Activated naive CD8-positive, alpha-beta T cell (primary cell): ENCODE results near the gene OR51E1.

Experiments used
- H3K27ac Mint-ChIP-seq: one replicate; pipeline ENCODE4 v1.8.0; 2021; ENCODE audit warnings: mixed read lengths
- H3K27me3 Mint-ChIP-seq: one replicate; pipeline ENCODE4 v1.8.0; 2021; ENCODE audit warnings: mixed read lengths
- H3K36me3 Mint-ChIP-seq: one replicate; pipeline ENCODE4 v1.8.0; 2021; ENCODE audit warnings: mixed read lengths
- H3K4me1 Mint-ChIP-seq: one replicate; pipeline ENCODE4 v1.8.0; 2021; ENCODE audit warnings: low read depth, mixed read lengths
- H3K4me3 Mint-ChIP-seq: one replicate; pipeline ENCODE4 v1.8.0; 2021; ENCODE audit warnings: mild to moderate bottlenecking, mixed read lengths
- H3K9me3 Mint-ChIP-seq: one replicate; pipeline ENCODE4 v1.8.0; 2021; ENCODE audit warnings: low read depth, mixed read lengths

The OR51E1 gene

DNA sequence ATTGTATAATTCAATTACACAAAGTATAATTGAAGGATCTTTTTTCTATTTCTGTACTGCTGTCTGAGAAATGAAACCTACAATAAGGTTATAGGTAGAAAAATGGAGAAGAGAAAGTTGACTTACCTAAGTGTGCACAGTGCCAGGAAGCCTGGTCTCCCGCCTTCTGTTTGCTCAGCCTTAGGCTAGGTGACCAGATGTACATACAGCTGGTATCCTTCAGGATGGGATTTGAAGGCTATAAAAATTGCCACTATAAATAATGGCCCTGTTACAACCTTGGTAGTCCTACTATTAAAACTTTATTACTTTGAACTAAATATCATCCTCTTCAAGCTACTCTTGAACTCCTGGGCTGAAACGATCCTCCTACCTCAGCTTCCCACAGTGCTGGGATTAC is 34.2 kb downstream of the OR51E1 start:
- Mint-ChIP-seq H3K4me1 (no peaks in the 10 kb centered on the region), H3K27me3 (peaks cover 9% of the 10 kb centered on the region), H3K27ac (no peak overlapping the region), H3K9me3 (no peaks in the 10 kb centered on the region), H3K36me3 (no peaks in the 10 kb centered on the region), H3K4me3 (no peak overlapping the region)

DNA sequence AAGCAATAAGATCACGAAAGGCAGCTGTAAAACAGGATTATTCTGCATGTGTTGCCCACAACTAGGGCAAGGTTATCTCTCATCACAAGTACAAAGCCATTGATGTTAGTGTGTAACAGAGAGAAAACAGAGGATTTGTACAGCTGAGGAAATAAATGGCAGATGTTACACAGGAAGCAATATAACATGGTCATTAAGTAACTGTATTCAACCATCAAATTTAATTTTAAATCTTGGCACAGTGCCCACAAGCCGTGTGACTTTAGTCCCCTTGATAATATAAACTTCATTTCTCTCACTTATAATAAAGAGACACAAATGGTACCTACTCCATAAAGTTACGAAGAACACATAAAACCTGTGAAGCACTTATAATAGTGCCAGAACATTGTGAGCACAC is 36.6 kb downstream of the OR51E1 start:
- Mint-ChIP-seq H3K27ac (no peak overlapping the region), H3K36me3 (no peaks in the 10 kb centered on the region), H3K4me3 (no peak overlapping the region), H3K9me3 (no peaks in the 10 kb centered on the region), H3K4me1 (no peaks in the 10 kb centered on the region), H3K27me3 (peaks cover 5% of the 10 kb centered on the region)

- Mint-ChIP-seq H3K27ac (no peak overlapping the region), H3K27me3 (peaks cover 2% of the 10 kb centered on the region), H3K4me3 (no peak overlapping the region), H3K4me1 (no peaks in the 10 kb centered on the region), H3K36me3 (no peaks in the 10 kb centered on the region), H3K9me3 (no peaks in the 10 kb centered on the region)
Measured at GRCh38 chr11:4682623-4683419, 39.0 kb downstream of the OR51E1 start.

DNA sequence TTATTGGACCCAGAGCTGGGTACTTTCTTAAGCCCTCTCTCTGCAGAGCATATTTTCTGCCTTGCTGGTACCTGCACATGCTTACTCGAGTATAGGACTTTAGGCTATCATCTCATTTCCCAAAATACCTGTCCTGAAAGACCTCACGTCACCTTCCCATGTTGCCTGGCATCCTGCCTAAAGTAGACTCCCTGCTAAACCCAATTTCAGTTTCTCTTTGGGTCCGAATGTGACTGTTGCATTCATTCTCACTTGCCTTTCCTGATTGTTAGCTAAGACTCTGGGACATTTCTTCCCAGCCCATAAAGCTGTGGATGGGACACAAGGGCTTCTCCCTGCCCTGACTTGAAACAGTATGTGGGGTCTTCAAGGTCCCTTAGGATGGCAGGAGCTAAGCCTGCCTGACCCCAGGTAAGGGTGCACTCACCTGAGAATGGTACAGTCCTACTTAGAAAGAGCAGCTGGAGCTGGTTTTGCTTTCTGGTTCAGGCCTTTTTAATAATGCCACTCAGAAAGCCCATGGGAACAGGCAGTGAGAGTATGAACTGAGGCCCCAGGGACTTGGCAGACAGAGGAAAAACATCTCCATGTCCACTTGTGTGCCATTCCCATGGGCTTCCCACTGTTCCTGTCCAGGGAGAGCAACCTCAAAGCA is 41.0 kb downstream of the OR51E1 start:
- Mint-ChIP-seq H3K4me3 (no peak overlapping the region), H3K27ac (no peak overlapping the region), H3K36me3 (no peaks in the 10 kb centered on the region), H3K4me1 (no peaks in the 10 kb centered on the region), H3K27me3 (peaks cover 2% of the 10 kb centered on the region), H3K9me3 (no peaks in the 10 kb centered on the region)

DNA sequence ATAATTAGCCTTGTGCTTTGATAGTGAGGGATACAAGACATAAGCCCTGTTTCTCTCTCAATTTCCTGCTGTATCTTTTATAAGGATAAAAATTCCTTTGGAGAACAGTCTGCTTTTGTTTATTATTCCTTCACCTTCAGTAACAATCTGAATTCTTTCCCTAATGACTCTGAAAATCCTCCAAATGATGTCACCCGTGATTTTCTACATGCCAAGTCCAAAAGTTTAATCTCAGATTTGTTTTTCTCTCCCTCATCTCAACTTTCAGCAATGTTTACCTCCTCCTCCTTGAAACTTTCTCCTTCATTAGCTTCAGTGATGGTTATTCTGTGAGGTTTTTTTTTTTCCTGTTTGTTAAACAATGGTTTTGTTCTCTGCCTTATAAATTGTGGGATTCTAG is 51.7 kb downstream of the OR51E1 start:
- peaks cover 8% of the 10 kb centered on the region for H3K27me3 Mint-ChIP-seq
- no peaks in the 10 kb centered on the region for H3K9me3 Mint-ChIP-seq
- H3K4me3 Mint-ChIP-seq, result no peak overlapping the region
- H3K36me3 Mint-ChIP-seq, result no peaks in the 10 kb centered on the region
- H3K27ac Mint-ChIP-seq, result no peak overlapping the region
- no peaks in the 10 kb centered on the region for H3K4me1 Mint-ChIP-seq

DNA sequence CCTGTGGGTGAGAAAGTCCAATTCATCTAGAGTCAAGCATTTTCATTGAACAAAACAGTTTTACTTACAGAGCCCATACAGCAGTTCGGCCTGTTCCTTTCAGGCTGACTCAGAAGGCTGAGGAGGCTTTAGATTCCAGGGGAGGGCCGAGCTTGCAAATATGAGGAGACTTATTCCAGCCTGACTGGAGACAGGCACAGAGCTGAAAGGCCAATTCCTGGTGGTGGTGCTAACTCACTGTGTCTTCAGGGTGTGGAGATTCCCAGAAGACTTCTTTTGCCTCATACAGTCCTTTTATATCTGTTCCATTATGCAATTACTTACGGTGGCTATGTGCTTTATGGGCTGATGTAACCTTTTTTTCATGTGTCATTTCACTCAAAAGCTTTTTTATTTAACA is 53.8 kb downstream of the OR51E1 start, which contains the start of gene OR51E2:
Gene OR51E2 (minus strand): TSS at position 269 of the 400 bp plus-strand sequence. CDS start 15,142 bp downstream, outside the sequence.
- no peak within 1 kb of the TSS for H3K27ac Mint-ChIP-seq
- no peaks in the 10 kb centered on the region for H3K36me3 Mint-ChIP-seq
- peaks cover 6% of the 10 kb centered on the region for H3K27me3 Mint-ChIP-seq
- no peak within 1 kb of the TSS for H3K4me3 Mint-ChIP-seq
- no peaks in the 10 kb centered on the region for H3K9me3 Mint-ChIP-seq
- H3K4me1 Mint-ChIP-seq, result no peaks in the 10 kb centered on the region

DNA sequence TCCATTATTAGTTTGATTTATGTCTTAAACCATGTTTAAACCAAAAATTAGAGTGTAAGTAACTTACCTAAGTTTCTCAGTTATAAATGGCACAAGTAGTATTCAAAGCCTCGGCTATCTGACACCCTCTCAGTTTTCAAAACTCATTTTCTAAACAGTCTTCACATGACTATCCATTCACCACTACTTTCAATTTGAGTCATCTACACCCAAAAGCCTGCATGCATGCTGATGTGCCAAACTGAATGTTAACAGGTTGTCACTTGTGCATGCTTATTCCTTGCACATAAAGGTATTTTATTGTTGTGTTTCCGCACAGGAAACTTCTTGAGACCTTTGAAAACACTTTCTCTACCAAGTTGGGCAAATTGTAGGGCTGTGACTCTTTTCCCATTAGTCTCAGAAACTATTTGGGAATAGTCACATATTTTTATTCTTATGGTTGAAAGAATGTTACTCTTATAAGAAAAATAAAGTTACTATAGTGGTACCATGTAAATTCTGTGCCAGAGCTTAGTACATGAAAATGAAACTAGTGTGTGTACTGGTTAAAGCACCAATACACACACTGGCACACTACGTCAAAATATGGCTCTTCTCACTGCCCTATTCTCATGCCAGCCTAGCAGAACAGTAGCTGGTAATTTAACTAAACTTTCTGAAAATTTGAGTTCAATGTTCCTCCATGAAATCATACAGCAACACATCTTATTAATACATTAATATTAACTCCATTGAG is 56.1 kb downstream of the OR51E1 start:
- Mint-ChIP-seq H3K4me3 (no peak overlapping the region), H3K9me3 (no peaks in the 10 kb centered on the region), H3K27me3 (peaks cover 4% of the 10 kb centered on the region), H3K4me1 (no peaks in the 10 kb centered on the region), H3K36me3 (no peaks in the 10 kb centered on the region), H3K27ac (no peak overlapping the region)

DNA sequence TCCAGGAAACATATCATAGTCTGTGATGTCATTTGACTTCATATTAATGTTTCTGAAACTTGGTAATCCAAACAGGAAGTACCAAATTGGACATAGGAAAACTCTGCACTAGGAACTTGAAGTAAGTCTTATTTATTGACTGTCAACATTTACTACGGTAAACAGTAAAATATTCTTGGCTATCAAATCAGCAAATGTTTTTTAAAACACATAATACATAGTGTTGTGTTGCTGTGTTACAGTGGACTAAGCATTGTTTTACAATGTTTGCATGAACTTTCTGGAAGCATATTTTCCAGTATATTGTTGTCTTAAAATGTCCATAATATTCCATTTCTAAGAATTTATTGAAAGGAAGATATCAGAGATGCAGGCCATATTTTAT is 56.6 kb downstream of the OR51E1 start:
- H3K27me3 Mint-ChIP-seq, result peaks cover 4% of the 10 kb centered on the region
- no peak overlapping the region for H3K27ac Mint-ChIP-seq
- H3K4me3 Mint-ChIP-seq, result no peak overlapping the region
- H3K4me1 Mint-ChIP-seq, result no peaks in the 10 kb centered on the region
- no peaks in the 10 kb centered on the region for H3K36me3 Mint-ChIP-seq
- no peaks in the 10 kb centered on the region for H3K9me3 Mint-ChIP-seq

- Mint-ChIP-seq H3K27me3 (peaks cover 6% of the 10 kb centered on the region), H3K4me1 (no peaks in the 10 kb centered on the region), H3K27ac (no peak within 1 kb of the TSS), H3K4me3 (no peak within 1 kb of the TSS), H3K9me3 (no peaks in the 10 kb centered on the region), H3K36me3 (no peaks in the 10 kb centered on the region)
Measured at GRCh38 chr11:4704054-4704789, 60.4 kb downstream of the OR51E1 start, which contains the start of gene MMP26. Gene MMP26 (plus strand): TSS chr11:4704784.

- Mint-ChIP-seq H3K27ac (no peak overlapping the region), H3K4me1 (no peaks in the 10 kb centered on the region), H3K27me3 (peaks cover 8% of the 10 kb centered on the region), H3K36me3 (no peaks in the 10 kb centered on the region), H3K4me3 (no peak overlapping the region), H3K9me3 (no peaks in the 10 kb centered on the region)
Measured at GRCh38 chr11:4704790-4705334, 61.1 kb downstream of the OR51E1 start.
